ENCODE measurements around the gene ZFAND6. TPM values are rescaled to one million over a fixed set of nuclear protein-coding genes. Genes with fewer than 3 reads are reported as not detected.
"Not testable (repeated sequence)": the region's sequence is repeated elsewhere in the genome, so short reads cannot be mapped to it uniquely, and the experiment has no call there.

Gene ZFAND6
- total RNA-seq, 1 experiment from 2014 or later: 57.6 TPM

GRCh38 chr15:80095969-80096368, 36.5 kb downstream of the ZFAND6 start:
- ChIA-PET POLR2A (interaction anchor here (0.9 kb wide), 1 partner anchor 10 kb away, joined by 3 read pairs; no protein-coding TSS in a partner anchor), CTCF (interaction anchor here (0.6 kb wide), 1 partner anchor 20 kb away, joined by 5 read pairs; no protein-coding TSS in a partner anchor)
- Mint-ChIP-seq H3K4me3 (ENCODE audit: unreplicated experiment) (no peak overlapping the region), H3K9me3 (ENCODE audit: unreplicated experiment) (no peaks in the 10 kb centered on the region), H3K36me3 (ENCODE audit: insufficient read depth, unreplicated experiment) (peaks cover 4% of the 10 kb centered on the region), H3K27ac (ENCODE audit: low read depth, unreplicated experiment) (no peak overlapping the region), H3K4me1 (ENCODE audit: insufficient read depth, unreplicated experiment) (peaks cover 7% of the 10 kb centered on the region), H3K27me3 (ENCODE audit: insufficient read depth, unreplicated experiment) (no peaks in the 10 kb centered on the region)
- no peak for DNase-seq (ENCODE audit: unreplicated experiment)
- no peak for TF ChIP-seq CTCF (IDR thresholded peaks at IDR 0.05; ENCODE audit: unreplicated experiment)
- BruUV-seq (replicated peaks): no TSS peak
- intact Hi-C loops (cut with micrococcal nuclease): no loop called here

- no peaks in the 10 kb centered on the region for H3K9me3 Mint-ChIP-seq (ENCODE audit: unreplicated experiment)
- TF ChIP-seq CTCF (IDR thresholded peaks at IDR 0.05; ENCODE audit: unreplicated experiment): no peak
- H3K4me1 Mint-ChIP-seq (ENCODE audit: insufficient read depth, unreplicated experiment): peaks cover 7% of the 10 kb centered on the region
- no TSS peak for BruUV-seq (replicated peaks)
- POLR2A ChIA-PET: interaction anchor here (0.9 to 1.1 kb wide), 2 partner anchors 20 to 39 kb away, joined by 3 to 5 read pairs; partner anchors contain the start of gene ZFAND6
- no peaks in the 10 kb centered on the region for H3K36me3 Mint-ChIP-seq (ENCODE audit: insufficient read depth, unreplicated experiment)
- CTCF ChIA-PET: interaction anchor here (0.6 to 1.0 kb wide), 2 partner anchors 10 to 32 kb away, joined by 3 read pairs; no protein-coding TSS in a partner anchor
- no peaks in the 10 kb centered on the region for H3K27me3 Mint-ChIP-seq (ENCODE audit: insufficient read depth, unreplicated experiment)
- no peak overlapping the region for H3K4me3 Mint-ChIP-seq (ENCODE audit: unreplicated experiment)
- DNase-seq (ENCODE audit: unreplicated experiment): no peak
- intact Hi-C loops (cut with micrococcal nuclease): no loop called here
- H3K27ac Mint-ChIP-seq (ENCODE audit: low read depth, unreplicated experiment): no peak overlapping the region
Measured at GRCh38 chr15:80098341-80098740, 38.9 kb downstream of the ZFAND6 start.

- TF ChIP-seq CTCF (IDR thresholded peaks at IDR 0.05; ENCODE audit: unreplicated experiment): no peak
- Mint-ChIP-seq H3K4me1 (ENCODE audit: insufficient read depth, unreplicated experiment) (no peaks in the 10 kb centered on the region), H3K27ac (ENCODE audit: low read depth, unreplicated experiment) (no peak overlapping the region), H3K27me3 (ENCODE audit: insufficient read depth, unreplicated experiment) (no peaks in the 10 kb centered on the region), H3K36me3 (ENCODE audit: insufficient read depth, unreplicated experiment) (no peaks in the 10 kb centered on the region), H3K9me3 (ENCODE audit: unreplicated experiment) (no peaks in the 10 kb centered on the region), H3K4me3 (ENCODE audit: unreplicated experiment) (no peak overlapping the region)
- no peak for DNase-seq (ENCODE audit: unreplicated experiment)
- intact Hi-C loops (cut with micrococcal nuclease): no loop called here
- ChIA-PET POLR2A (interaction anchor here (0.7 to 1.1 kb wide), 2 partner anchors 40 to 620 kb away, joined by 3 to 5 read pairs; partner anchors contain the start of gene ZFAND6), CTCF (no interaction called here)
- no TSS peak for BruUV-seq (replicated peaks)
Measured at GRCh38 chr15:80099241-80099640, 39.8 kb downstream of the ZFAND6 start.

- H3K36me3 Mint-ChIP-seq (ENCODE audit: insufficient read depth, unreplicated experiment); H3K27me3 Mint-ChIP-seq (ENCODE audit: insufficient read depth, unreplicated experiment); POLR2A ChIA-PET; intact Hi-C loops (cut with micrococcal nuclease); CTCF ChIA-PET; H3K27ac Mint-ChIP-seq (ENCODE audit: low read depth, unreplicated experiment); H3K4me1 Mint-ChIP-seq (ENCODE audit: insufficient read depth, unreplicated experiment); BruUV-seq (replicated peaks); H3K9me3 Mint-ChIP-seq (ENCODE audit: unreplicated experiment); H3K4me3 Mint-ChIP-seq (ENCODE audit: unreplicated experiment); DNase-seq (ENCODE audit: unreplicated experiment): not testable (repeated sequence)
Measured at GRCh38 chr15:80099662-80100061, 40.2 kb downstream of the ZFAND6 start.

GRCh38 chr15:80100247-80100646, 40.8 kb downstream of the ZFAND6 start:
- intact Hi-C loops (cut with micrococcal nuclease): no loop called here
- H3K4me3 Mint-ChIP-seq (ENCODE audit: unreplicated experiment): no peak overlapping the region
- H3K27me3 Mint-ChIP-seq (ENCODE audit: insufficient read depth, unreplicated experiment): no peaks in the 10 kb centered on the region
- CTCF ChIA-PET: no interaction called here
- no peak for DNase-seq (ENCODE audit: unreplicated experiment)
- POLR2A ChIA-PET: interaction anchor here (0.6 to 1.1 kb wide), 2 partner anchors 8 to 11 kb away, joined by 3 read pairs; no protein-coding TSS in a partner anchor
- no peaks in the 10 kb centered on the region for H3K9me3 Mint-ChIP-seq (ENCODE audit: unreplicated experiment)
- no peaks in the 10 kb centered on the region for H3K36me3 Mint-ChIP-seq (ENCODE audit: insufficient read depth, unreplicated experiment)
- TF ChIP-seq CTCF (IDR thresholded peaks at IDR 0.05; ENCODE audit: unreplicated experiment): no peak
- no peak overlapping the region for H3K27ac Mint-ChIP-seq (ENCODE audit: low read depth, unreplicated experiment)
- peaks cover 4% of the 10 kb centered on the region for H3K4me1 Mint-ChIP-seq (ENCODE audit: insufficient read depth, unreplicated experiment)
- BruUV-seq (replicated peaks): no TSS peak

Measured in MCF 10A (cell line).